GM10847 (cell line): Measurements from ENCODE around the gene SORCS2.

Experiments
- POLR2A ChIP-seq: IDR thresholded peaks from 2 replicates; pipeline ENCODE4 v1.6.1; 2011; ENCODE audit not compliant: insufficient read length; ENCODE audit errors: extremely low read depth

Gene SORCS2

DNA sequence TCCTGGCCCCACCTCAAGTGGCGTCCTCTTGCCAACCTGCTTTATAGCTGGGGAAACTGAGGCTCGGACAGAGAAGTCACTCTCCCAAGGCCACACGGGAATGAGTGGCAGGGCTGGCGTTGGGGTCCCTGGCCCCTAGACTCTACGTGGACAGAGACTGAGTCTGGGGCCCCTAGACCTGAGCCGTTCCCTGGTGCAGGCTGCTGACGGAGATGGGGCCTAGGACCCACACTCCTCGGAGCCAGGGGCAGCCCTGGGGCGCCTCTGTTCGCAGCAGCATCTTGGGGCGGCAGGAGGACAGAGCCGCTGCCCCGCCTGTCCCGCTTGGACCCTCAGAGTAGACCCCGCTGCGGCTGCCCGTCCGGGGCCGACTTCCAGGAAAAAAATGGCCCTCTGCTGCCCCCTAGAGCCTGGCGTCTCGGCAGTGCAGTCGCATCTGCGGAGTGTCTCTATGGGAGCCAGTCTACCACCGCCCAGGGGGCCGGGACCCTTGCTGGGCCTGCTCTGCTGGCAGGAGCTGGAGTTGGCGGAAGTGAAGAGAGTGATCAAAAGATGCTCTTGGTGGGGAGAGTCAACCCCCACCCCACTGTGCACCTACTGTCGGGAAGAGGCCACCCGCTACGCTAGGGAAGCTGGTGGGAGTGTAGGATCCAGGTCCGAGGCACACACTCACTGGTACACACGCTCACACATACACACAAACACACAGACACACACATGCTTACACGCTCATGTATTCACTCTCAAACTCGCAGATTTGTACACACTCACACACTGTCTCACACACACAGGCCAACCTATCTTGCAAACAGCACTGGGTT, 527.2 kb downstream of the SORCS2 start:
- no peak for TF ChIP-seq POLR2A

DNA sequence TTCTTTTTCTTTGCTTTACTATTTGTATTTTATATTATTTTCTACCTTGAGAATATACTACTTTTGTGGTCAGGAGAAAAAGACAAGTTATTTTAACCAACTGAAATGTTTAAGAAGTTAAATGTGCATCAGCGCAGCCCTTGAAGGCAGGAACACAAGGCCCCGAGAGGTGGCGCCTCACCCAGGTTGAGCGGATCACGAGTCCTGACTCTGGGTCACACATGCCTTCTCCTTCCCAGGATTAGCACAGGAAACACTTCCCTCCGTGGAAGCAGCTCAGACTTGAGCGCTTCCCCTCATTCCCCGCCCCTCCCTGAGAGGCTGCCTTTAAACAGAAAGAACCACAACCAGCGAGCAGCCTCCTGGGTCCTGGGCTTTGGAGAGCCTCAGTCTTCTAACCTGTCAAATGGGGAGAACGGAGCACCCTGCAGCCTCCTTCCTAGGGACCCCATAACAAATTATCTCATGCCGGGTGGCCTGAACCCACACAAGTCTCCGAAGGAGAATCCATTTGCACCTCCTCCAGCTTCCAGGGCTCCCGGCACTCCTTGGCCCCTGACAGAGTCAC, 529.7 kb downstream of the SORCS2 start:
- TF ChIP-seq POLR2A: no peak

DNA sequence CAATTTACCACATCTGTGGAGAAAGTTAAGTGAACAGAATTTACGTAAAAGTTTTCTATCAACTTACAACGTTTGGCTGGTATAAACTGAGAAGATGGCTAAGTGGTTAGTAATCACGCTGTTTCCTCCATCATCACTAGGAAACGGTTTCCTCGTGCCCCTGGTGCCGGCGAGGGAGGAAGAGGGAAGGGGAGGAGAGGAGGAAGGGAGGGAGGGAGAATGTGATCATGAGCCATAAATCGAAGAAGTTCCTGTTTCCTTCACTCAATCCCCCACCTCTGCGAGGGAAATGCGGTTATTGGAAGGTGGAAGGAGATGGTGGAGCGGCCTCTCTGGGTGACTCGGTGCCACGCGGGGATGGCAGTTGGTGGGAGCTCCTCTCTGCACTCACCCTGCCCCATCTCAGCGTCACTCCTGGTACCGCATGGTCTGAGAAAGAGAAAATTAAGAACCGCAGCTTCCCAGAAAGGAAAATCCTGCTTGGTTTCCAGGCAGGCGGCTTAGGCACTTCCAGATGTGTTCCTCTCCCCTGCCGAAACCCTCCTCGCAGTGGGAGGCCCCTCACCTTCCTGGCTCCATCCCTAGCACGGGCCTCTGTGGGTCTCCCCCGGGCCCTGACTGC, 530.5 kb downstream of the SORCS2 start:
- no peak for TF ChIP-seq POLR2A

DNA sequence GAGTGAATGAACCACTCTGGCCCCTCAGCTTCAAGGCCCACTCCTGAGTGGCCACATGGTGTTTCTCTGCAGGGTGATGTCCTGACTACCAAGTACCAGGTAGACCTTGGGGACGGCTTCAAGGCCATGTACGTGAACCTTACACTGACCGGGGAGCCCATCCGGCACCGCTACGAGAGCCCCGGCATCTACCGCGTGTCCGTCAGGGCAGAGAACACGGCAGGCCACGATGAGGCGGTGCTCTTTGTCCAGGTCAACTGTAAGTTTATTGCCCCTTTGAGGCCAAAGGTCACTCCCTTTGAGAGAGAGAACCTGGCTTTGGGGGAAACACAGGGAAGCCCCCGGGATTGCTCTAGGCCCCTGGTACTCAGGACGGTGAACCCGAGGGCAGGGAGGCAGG, 531.3 kb downstream of the SORCS2 start:
- no peak for TF ChIP-seq POLR2A

DNA sequence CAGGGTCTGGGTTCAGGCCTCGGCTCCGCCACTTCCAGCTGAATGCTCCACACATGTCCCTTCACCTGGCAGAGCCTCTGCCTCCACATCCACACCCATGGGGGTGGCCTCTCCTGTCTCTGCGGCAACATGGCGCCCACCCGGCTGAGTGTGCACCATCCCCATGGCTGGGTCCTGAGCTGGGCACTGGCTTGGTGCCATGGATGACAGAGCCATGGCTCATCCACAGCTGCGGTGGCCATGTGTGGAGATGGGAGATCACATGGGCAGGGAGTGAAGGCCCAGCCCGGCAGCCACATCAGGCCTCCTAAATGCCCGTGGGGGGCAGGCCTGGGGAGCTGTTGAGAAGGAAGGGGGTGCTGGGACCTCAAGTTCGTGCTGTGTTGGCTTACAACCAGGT, 533.6 kb downstream of the SORCS2 start:
- no peak for TF ChIP-seq POLR2A

DNA sequence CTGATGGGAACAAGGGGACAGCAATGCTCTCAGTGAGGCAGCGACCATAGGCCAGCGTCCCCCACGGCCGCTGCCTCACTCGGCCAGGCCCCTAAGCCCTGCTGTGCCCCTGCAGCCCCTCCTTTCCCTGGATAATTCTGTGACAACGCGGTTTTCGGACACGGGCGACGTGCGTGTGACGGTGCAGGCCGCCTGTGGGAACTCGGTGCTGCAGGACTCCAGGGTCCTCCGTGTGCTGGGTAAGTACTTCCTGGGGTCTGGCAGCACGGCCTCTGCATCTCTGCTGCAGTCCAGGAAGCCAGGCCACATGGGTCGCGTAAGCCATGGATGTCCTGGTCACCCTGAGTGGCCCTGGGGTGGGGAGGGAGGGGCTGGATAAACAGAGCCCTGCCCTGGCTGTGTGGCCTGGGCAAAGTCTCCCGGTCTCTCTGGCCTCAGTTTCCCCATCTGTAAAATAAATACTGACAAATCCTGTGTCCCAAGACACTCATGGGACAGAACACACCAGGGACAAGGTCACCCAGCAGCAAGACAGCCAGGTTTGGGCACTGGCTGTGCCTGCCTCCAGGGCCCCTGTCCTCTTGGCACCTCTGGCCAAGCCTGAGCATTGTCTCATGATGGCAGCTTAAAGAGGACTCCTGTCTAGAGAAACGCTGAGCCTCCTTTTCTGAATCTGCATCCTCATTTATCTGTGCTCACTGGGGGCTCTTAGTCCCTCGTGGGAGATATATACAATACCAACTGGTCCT, 534.5 kb downstream of the SORCS2 start:
- TF ChIP-seq POLR2A: no peak

DNA sequence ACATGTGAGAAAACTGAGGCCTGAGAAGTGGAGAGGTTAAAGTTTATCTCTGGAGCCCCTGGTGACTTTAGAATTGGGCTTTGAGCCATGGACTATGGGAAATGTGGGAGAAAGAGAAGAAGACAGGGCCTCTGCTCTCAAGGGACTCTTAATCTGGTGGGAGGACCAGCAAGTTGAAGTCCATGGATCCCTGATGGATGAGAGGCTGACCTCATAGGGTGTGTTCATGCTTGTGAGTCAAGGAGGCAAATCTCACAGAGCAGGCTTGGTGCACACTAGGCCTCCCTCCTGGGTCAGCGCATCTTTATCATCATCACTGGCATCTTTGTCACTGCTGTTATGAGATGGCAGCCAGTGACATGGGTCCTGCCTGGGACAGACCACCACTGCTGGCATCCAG, 535.4 kb downstream of the SORCS2 start:
- TF ChIP-seq POLR2A: no peak

DNA sequence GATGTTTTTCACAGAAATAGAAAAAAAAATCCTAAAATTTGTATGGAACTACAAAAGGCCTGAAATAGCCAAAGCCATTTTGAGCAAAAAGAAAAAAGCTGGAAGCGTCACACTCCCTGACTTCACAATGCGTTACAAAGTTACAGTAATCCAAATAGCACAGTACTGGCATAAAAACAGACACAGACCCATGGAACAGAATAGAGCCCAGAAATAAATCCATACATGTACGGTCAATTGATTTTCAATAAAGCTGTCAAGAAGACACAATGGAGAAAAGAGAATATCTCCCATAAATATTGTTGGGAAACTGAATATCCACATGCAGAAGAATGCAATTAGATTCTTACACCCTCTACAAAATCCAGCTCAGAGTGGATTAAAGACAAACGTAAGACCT, 539.1 kb downstream of the SORCS2 start:
- no peak for TF ChIP-seq POLR2A

DNA sequence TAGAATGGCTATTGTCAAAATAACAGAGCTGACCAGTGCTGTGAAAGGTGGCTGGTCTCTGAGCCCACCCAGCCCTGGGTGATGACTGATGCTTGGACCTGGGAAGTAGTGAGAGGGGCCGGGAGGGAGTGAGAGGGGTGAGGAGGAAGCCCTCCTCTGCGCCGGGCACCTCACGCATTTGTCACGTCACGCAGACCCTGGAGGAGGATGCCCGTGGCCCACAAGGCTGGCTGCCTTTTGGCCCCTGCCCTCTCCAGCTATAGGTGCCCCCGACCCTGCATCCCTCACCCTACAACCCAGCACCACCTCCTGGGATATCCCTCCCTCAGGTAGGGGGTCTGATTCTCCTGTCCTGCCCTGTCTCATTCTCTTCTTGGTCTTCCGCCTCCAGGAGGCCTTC, 539.9 kb downstream of the SORCS2 start:
- no peak for TF ChIP-seq POLR2A

DNA sequence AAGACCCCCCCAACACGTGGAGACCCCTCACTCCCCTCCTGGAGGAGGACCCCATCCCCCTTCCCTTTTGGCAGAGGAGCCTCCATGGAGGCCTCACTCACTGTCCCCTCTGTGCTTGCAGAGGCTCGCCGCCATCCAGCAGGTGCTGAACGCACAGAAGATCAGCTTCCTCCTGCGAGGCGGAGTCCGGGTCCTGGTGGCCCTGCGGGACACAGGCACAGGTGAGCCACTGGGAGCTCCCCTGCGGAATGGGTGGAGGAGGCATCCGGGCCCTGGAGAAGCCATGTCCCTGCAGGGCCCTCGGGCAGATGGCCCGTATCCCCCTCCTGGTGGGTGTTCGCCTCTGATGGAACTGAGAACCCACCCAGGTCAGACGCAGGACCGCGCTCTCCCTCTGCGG, 540.9 kb downstream of the SORCS2 start:
- TF ChIP-seq POLR2A: no peak

DNA sequence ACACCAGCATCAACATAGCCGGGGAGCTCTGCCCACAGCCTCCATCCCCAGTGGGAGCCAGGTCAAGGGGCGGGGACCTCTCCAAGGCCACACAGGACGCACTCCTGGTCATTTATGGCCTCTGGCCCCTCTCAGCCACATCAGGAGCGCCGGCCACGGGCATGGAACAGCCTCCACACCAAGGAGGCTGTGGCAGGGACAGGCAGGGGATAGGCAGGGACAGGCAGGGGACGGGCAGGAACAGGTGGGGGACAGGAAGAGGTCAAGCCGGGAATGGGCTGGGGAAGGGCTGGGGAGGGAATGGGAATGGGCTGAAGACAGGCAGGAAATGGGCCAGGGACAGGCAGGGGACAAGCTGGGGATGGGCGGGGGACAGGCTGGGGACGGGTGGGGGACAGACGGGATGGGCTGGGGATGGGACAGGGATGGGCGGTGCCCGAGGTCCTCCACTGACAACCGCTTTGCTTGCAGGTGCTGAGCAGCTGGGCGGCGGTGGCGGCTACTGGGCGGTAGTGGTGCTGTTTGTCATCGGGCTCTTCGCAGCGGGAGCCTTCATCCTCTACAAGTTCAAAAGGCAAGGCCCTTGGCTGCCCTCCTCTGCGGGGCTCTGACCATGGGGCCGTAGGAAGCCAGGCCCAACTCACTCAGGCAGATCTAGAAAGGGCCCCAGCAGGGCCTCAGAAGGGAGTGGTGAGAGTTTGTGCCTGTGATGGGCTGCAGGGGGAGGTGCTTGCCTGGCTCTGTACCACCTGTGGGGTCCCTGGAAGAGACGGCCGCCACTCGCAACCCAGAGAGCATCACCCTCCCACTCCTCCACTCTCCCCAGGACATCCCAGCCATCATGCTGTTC, 541.7 kb downstream of the SORCS2 start:
- TF ChIP-seq POLR2A: no peak

DNA sequence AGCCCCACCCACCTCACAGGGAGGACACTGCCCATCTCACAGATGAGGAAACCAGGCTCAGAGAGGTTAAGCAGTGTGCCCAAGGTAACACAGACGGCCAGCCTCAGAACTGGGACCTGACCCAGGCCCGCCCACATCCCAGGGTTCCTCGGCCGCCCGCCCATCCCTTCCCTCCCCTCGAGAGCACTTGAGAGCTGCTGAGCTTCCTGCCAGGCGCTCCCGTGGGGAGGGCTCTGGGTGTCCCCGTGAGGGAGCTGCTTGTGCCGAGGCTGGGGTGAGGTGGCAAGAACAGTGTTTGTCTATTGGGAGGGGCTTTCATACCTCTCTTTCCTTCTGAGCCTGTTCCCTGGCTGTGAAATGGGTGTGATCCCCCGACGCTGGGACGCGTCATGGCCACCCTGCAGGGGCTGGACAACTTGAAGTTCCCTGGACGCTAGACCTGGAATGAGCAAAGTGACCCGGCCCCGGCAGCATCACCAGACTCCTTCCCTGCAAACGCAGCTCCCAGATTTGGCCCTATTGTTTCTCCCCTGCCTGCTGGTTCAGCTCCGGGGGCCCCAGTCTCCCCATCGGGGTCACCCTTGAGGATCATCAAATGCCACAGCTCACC, 542.4 kb downstream of the SORCS2 start:
- no peak for TF ChIP-seq POLR2A

DNA sequence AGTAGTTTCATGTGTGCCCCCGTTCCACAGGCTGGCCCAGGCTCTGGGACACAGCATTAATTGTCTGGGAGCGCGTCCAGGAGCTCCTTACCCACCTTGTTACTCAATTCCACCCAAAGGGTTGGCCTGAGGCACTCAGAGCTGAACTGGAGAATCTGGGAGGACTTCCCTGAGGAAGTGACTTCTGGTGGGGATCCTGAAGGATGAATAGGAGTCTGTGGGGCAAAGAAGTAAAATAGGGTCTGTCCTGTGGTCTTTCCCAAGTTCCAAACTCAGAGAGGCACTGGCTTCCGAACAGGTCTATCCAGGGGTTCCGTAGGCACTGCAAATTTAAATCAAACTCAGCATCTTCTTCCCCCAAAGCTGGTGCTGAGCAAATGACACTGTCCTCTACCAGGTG, 543.1 kb downstream of the SORCS2 start:
- TF ChIP-seq POLR2A: no peak

DNA sequence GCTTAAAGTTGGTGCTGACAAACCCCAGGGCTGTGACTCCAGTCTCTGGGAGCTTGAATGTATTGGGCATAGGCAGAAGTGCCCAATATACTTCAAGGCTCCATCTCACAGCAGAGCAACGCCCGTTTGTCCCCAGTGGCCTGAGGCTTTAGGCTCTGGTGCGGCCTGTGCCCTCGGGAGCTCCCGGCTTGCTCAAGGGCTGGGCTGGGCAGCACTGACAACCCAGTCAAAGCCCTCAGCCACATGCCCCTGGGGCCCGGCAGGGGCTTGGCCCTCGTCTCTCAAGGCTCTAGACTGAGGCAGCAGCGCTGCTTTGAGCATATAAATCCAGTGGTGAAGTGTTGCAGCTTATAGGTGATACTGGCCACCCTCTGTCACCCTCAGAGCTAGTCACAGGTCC, 543.6 kb downstream of the SORCS2 start:
- no peak for TF ChIP-seq POLR2A
